NCI-H2107 (cell line): ENCODE data around the gene NHEJ1.

Source experiments
- DNase-seq: peaks from one replicate; lab custom pipeline; 2025; lab: John Stamatoyannopoulos, UW

NHEJ1 gene

DNA sequence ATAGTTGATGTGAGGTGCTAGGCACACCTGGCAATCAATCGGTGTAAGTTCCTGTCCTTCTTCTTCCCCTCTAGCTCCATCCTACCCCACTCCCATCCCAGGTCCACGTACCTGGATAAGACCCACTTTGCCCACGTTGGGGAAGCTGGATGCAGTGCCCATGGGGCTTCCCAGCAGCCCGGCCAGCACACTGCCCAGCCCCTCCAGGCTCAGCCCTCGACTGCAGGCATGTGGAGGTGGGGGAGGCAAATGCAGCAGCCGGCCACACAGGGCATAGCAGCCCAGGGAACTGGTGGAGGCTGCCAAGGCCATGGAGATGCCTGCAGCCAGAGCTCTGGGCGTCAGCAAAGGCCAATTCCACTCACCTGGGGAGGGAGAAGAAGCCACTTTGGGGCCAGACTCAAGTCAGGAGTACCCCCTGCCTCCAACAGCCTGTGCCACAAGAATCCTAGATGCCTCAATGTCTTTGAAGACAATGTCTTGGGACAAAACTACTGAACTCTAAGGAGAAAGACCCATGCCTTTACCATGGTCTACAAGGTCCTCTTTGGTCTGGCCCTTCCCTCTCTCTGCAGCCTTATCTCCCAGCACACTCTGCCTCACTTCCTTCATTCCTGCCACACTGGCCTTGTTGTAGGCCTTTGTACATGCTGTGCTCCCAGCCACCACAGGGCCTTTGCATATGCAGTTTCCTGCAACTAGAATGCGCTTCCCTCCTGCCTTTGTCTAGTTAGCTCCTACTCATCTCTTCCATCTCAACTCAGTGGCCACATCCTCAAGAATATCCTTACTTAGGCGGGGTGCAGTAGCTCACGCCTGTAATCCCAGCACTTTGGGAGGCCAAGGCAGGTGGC is 4.7 kb upstream of the NHEJ1 start:
- no peak for DNase-seq

DNA sequence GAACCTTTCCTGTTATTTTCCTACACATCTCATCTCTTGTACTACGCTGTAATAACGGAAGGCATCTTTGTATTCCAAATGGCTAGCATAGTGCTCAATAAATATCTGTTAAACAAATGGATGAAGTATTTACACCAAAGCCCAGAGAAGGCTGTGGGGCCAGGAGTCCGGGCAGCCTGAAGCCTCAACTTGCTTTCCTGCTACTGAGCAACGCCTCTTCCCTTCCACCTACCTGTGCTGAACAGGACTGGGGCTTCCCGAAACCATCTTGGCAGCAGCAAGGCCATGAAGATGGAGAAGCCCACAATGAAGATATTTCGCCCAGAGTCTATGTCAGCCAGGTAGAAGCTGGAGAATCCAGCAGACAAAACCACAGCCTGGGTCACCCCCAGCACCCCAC is 2.5 kb upstream of the NHEJ1 start:
- DNase-seq, result no peak

DNA sequence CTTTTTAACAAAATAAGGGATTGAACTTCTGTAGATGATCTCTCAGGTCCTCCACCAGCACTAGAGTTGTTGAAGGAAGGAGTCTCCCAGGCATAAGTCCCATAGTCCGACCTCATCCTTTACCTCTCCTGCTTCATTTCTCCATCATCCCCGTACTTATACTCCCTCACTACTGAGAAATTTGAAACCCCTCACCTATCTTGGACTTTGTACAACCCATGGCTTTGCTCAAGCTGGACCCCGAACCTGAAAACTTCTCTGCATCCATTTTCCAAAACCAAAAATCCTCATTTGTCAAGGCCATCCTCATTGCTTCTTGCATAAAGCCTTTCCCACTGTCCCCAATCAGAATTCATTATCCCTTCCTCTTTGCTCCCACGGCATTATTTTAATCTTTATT is 482 bp upstream of the NHEJ1 start:
- no peak for DNase-seq

DNA sequence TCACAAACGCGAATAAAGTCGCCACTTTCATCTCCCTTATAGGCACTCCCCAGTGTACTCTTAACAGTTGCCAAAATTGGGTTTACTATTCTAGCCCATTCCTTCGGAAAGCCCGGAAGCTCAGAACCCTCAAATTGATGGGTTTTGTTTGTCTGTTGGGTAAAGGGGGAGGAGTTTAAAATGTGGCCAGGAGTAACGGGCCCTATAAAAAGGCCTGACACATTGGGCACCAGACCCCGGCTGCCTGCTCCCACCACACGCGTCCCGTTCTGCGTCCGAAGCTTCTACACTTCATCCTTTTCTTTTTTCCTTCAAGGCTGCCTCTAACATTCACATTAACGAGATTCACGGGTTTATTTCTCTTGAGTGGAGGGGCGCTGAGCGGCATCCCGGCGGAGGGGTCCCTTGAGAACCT is 837 bp downstream of the NHEJ1 start:
- DNase-seq, result no peak

DNA sequence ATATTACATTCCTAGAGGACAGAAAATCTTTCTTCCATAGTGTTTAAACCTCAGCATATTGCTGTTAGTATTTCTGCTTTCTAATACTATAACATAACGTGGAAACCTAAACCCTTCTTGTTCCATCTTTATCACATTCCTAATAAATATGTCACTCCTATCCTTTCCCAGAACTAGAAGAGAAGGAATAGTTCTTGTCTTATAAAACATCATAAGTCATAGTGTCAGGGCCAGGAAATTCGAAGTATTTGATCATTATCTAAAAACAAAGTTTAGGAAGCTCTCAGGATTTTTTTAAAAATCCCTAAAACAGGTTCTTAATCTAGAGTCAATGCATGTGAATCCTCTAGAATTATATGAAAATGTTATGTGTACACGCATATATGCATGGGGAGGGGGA is 2.0 kb downstream of the NHEJ1 start:
- DNase-seq, result no peak

DNA sequence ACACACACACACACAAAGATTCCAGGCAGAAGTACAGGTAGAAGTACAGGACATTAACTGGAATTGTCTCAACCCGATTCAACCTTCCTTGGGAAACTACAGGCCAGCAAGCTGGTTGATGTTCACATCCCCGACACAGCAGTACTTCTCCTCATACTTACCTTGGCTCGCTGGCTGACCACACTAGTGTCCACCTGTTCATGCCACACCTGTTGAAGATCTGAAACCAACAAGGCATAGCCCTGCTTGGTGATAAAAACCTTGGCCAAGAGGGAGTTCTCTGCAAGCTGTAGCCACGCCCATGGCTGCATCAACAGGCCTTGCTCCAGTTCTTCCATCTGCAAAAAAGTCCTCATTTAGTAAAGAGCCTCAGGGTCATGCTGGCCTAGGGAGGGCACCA is 2.6 kb downstream of the NHEJ1 start:
- no peak for DNase-seq

DNA sequence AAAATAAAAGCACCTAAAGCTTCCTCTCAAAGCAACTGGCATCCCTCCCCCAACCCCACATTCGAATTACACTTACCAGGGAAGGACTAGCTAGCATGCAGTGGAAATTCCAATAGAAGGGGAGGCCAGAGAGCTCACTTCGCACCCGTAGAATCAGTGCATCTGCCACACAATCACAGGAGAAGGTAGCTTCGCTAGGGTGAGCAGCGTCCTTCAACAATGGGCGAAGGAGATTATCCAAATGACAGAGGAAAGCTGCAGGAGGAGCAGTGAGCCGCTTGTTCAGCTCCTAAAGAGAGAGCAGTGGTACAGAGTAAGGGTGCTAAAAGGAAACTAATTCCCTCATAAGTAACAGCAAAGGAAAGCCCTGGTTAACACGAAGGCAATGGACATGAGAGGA is 3.2 kb downstream of the NHEJ1 start:
- no peak for DNase-seq

DNA sequence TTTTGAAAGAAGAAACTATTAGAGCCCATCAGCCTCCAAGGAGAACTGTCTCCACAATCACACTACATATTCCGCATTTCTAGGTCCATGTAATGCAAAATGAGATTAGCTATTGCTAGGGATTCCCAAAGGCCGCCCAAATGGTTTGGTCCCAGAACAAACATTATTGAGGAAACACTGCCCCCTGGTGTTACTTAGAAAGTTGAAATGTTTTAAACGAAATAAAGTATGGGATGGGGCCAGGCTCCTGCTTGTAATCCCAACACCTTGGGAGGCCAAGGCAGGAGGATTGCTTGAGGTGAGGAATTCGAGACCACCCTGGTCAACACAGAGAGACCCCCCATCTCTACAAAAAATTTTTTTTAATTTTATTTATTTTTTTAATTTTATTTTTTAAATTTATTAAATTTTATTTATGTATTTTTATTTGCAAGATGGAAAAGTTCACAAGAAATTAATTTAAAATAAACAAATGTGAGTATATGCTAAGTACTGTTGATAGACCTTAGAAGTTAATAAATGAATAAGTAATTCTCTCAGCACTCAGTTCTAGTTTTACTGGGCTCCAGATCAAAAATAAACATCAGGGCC is 5.5 kb downstream of the NHEJ1 start:
- DNase-seq, result peak; percentile 67

DNA sequence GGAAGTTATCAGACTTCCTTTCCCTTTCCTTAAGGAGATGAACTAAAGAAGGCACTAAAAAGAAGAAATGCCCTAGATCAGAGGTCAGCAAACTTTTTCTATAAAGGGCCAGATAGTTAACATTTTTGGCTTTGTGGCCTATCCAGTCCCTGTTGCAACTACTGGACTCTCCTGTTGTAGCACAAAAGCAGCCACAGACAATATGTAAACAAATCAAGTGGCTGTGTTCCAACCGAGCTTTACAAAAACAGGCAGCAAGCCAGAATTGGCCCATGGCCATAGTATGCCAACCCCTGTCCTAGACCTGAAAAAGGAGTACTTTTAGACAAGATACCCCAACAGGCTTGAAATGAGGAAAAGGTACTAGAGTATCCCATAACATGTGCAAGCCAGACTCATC is 10.9 kb downstream of the NHEJ1 start:
- no peak for DNase-seq

DNA sequence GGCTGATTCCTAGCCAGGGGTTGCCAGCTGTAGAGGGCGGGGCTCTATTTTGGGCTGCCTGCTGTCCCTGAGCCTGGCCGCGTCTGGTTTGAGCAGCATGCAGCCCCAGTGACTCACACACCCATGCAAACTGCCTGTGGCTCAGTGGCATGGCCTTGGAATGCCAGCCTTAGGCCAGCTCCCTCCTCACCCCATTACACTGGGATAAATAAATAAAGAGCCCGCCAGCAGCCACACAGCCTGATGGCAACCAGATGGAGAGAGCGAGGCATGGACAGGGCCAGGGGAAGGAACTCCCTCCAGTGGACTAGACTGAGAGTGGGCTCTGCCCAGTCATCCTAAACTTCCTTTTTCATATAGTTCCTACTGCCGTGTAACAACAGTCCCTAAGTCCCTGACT is 18.3 kb downstream of the NHEJ1 start:
- no peak for DNase-seq

DNA sequence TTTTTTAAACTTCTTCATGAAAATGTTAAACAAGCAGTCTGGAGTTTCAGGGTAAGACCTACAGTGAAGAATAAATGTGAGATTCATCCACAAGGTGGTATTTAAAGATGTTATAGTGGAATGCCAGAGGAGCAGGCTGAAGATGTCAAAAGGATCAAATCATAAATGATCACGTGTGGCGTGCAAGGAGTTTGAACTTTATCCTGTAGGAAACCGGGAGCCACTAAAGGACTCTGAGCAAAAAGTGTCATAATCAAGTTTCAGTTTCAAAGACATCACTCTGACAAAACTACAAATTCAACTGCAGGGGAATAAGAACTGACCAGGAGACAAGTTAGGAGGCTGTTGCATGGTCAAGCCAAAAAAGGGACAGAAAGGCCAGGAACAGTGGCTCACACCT is 19.9 kb downstream of the NHEJ1 start:
- no peak for DNase-seq

DNA sequence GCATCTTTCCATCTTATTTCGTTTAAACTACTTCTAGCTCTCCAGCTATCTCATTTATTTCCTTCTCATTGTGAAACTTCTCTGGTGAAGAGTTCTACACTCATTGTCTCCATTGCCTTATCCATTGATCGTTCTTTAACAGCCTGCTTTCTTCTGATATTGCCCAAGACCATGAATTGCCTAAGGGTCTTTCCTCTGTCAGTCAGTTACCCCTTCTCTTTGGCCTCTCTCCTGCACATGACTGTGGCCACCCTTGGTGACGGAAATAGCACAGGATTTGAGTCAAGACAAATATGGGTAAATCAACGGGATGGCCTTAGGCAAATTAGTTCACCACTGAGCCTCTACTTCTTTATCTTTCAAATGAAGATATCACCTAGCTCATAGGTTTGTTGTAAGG is 26.6 kb downstream of the NHEJ1 start:
- no peak for DNase-seq

DNA sequence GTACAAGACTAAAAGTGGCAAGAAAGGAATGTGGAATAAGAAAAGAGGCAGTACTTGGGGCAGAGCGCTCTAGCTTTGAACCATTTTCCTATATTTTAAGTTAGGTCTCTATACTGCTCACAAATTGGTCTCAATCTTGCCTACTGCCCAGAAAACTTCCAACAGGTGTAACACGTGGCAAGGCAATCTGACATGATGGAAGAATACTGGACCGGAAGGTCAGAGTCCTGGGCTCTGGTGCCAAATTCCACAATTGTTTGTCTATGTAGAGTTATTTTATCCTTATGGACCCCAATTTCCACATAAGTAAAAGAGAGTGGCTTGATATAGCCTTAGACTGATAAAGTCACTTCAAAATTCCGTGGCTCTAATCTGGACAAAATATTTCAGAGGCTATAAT is 28.9 kb downstream of the NHEJ1 start:
- no peak for DNase-seq

DNA sequence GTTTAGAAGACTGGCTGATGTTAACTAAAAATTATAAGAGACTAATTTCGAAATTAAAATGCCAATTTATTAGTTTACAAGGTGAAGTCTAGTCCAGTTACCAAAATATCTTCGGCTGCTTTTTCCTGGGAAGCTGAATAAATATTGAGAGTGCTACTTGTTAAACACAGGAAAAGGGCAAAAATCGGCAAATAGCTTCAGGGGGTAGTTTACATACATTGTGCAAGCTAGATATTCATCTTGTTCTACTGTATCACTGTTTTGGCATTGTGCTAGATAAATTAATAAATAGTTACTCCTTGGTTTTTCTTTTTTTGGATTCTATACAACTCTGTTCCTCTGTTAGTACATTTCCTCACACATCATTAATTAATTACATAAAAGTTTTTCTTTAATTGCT is 29.3 kb downstream of the NHEJ1 start:
- DNase-seq, result no peak

DNA sequence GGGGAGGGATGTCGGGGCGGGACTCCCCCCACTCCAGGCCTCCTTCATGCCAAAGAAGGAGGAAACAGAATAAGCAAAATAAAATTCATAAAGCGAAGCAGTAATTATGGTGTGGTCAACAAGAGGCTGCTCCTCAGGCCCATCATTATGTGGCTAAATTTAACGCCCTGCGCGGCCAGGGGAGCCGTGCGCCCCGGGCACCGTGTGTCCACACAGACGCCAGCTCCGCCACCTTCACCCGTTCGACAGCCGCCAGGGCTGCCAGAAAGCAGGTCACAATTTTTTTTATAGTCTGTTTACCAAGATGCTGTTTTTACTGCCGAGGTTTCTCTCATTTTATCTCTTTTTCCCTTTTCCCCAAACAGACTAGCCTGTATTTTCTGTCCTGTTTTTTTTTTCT is 31.0 kb downstream of the NHEJ1 start:
- no peak for DNase-seq

DNA sequence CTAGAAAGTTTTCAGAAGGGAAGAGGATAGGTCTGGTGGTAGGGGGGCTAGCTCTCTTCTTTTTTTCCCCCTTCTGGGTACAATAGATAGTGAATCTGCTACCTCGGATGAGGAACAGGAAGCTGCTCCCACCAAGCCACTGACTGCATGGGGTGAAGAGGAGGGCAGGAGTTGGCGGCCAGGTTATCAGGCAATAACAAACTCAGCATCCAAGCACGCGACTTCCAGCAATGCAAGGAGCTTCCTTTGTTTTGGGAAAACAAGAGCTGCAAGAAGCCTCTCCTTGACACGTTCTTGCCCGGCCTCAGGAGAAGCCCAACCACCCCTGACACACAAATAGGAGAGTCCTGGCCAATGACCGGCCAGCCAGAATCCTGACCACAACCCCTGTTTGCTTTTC is 32.2 kb downstream of the NHEJ1 start:
- DNase-seq, result no peak

DNA sequence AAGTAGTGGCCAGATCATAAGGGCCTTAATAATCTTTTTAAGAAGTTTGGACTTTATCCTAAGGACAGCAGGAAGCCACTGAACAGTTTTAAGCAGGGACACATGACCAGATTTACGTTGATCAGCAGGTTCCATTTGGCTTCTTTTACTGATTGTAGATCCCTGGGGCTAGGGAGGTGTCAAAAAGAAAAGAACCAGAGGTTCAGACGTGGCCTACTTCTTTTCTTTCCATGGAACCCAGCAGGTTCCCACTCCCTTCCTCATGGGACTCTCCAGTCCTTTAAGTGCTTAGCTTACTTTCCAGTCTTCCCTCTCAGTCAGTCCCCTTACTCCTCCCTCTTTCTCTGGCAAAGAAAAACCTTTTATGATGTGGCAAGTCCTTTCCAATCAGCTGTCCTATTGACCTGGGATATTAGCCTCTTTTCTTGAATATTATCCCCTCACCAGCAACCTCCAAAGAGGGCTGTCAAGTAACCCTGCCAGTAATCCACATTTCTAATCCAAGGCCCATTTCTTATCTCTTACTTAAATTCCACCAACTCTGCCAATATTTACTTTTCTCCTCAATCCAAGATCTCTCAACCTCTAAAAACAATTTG is 33.5 kb downstream of the NHEJ1 start:
- DNase-seq, result no peak

DNA sequence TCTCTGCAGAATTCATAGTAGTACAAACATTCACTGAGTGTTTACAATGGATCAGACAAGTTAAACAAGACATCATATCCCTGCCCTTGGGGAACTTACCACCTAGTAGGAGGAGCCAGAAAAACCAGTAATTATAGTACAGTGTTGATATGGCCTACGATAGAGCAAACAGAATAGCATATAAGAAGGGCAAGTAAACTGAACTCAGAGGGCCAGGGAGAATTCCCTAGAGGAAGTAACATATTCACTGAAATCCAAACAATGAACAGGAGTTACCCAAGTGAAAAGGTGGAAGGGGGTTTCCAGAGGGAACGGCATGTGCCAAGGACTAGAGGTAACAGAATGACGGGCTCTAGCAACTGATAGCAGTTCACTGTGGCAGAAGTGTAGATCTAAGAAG is 34.1 kb downstream of the NHEJ1 start:
- no peak for DNase-seq

DNA sequence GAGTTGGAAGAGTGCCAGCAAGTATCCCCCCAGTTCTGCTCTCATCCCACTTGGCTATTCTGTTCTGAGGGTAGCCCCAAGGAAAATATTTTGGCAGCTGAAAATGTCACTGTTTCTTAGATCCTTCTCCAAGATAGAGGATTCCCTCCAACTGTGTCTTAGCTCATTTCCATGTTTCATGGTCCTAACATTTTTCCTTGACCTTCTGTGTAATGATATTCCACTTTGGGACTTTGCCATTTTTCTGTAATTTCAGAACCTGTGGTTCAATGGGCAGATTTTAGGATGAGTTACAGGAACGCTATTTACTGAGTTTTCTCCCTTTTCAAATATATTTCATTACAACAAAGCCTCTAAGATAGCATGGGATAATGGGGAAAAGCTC is 34.7 kb downstream of the NHEJ1 start:
- no peak for DNase-seq

DNA sequence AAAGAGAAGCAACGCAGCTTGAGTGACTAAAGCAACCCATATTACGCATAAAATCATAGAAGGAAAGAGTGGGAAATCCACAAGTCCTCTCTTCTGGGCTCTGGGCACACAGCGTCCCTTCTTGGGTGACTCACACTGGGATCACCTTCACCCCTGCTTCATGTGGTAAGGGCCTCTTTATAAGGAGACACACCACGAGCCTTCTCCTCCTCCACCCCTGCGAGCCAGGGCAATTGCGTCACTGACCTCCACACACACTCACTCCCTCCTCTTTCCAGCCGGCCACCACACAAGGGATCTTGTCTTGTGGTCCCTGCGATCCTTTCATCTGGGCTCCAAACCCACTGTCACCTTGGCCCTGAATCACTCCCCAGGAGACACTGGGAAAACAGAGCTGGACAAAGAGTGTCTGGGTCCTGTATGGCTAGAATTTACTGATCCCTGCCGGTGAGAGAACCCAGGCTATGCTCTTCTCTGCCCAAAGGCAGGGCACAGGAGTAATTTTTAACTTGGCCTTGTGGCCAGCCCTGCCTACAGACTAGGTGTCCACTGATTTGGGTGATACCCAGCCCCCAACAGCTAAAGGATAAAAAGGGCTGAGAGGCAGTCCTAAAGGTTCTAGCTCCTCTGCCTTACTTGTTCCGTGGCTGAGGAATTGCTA is 35.3 kb downstream of the NHEJ1 start:
- DNase-seq, result no peak

DNA sequence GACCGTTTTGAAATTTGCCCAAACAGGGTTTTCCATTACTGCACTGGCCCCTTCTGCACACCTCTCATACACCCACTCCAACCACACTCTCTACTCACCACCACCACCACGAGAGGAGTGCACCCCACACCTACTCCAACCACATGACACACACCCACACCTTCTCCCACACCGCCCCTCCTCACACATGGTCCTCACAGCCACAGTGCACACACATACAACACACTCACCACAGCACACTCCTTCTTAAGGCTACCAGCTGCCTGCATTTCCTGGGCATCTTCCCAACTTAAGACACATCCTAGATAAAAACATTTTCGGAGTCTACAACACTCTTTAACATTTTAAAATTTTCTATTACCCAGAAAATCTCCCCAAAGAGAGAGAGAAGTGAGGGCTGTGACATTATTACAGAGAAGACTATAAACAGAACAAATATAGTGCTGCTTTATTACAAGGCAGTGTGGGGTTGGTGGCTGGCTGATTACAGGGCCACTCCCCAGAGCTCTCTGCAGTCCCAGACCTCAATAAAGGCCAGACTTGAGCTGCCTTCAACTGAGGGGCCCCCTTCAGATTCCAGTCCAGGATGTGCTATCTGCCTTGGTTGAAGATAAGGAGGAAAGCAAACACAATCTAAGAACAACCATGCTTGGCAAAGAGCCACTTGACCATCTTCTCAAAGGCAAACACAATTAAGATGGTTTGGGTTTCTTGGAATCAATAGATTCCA is 36.1 kb downstream of the NHEJ1 start:
- DNase-seq, result no peak

DNA sequence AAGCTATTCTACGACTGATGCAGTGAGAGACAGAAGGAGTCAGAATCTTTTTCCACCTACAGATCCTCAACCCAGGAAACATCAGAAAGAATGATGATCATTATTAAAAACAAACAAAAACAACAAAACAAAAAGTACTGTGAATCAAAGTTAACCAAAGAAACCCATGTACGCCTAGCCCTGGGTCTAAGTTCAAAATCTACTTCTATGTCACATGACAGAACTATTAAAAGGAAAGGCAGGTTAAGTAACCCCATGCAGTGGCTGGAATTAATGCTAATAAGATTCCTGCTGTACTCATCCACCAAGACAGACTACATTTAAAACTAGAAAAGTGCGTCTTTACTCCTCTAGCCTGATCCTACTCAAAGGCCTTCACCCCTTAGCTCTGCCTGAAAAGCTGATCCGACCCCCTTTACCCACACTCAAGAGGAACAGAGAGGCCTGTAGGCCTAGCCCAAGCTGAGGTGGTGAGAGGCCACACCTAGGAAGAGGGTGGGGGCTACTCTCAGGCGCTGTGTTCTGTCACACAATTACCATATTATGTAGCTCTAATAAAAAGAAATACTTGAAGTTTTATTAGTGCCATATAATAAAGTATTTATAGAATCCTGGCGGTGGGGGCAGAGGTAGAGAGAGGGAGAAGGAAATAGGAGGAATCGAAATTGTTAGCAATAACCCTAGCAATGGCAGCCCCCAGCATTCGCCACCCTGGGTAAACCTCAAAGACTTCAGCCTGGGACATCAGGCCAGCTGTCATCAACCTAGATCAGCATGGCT is 37.1 kb downstream of the NHEJ1 start:
- DNase-seq, result no peak
